ELR (cell line): Measurements from ENCODE around the gene HIVEP3.

Experiments
- DNase-seq: peaks from one replicate; pipeline ENCODE4 v3.0.0-alpha.2; 2015; ENCODE audit warnings: low read depth

The HIVEP3 gene

DNA sequence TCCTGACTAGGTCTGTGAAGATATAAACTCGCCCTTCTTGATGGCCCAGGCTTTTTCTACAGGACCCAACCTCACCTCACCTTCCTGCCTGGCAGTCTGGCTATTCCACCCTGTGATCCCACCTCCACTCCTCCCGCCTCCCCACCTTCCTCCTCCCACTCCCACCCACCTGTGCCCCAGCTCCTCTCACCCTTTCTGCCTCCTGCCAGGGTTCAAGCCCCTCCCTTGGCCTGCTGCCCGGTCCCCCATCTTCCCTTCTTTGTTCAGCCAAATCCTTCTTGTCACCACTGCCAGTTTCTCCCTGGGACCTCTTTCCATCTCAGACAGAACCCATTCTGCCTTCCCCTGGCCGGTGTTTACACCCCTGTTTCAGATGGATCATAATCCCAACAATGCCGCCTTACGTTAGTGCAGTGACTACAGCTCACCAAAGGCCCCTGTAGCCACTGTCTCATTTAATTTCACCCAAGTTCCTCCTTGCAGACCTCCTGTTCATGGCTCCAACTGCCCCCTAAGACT lies 306.7 kb downstream of the HIVEP3 start:
- no peak for DNase-seq

DNA sequence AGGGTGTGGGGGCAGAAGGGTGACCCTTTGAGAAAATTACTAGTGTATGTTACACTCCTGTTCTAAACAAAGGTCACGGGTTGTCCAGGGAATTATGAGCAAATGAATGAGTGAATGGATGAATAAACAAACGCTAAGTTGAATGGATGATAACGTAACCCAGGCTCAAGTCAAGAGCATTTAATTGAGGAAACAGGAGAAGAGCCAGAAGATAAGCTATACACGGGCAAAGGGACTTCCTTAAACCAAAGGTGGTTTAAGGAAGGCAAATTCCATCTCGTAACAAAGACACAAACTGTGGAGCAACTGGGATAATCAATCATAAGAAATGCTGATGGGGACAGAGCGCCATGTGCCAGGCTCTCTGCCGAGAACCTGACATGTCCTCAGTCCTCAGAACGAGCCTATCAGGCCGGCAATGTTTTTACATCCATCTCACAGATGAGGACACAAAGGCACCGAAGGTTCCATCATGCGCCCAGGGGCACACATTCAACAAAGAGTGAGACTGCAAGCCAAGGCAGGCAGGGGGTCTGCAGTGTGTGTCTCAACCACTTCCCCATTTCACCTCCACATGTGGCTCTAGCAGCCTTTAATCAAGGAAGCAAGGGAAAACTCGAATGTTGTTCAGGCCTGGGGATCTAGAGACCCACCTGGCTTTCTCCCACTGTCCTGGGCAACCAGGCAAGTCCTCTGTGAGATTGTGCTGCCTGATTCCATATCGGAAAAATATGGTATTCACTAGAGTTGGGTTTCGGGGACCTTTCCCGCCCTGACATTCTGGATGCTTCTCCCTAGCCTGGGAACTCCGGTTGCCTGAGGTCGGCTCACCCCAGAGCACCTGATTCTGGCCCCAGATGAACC lies 307.4 kb downstream of the HIVEP3 start:
- no peak for DNase-seq

DNA sequence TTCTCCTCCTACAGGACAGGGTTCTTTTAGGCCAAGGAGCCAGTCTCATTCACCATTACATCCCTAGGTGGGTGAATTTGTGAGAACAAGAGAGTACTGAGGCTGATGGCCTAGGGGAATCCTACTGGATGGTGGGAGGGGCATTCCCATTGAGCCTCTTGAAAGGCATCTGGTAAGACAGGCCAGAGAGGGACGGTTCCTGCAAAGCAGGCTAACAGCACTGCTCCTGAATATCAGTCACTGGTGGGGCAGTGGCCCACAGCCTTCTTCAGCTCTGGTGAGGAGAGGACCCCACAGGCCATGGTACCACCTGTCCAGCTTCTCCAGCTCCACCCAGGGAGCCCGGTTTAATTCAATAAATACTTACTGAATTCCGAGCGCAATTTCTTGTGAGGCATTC lies 308.4 kb downstream of the HIVEP3 start:
- no peak for DNase-seq

GRCh38 chr1:41609166-41609883 lies 309.4 kb downstream of the HIVEP3 start:
- DNase-seq: no peak

DNA sequence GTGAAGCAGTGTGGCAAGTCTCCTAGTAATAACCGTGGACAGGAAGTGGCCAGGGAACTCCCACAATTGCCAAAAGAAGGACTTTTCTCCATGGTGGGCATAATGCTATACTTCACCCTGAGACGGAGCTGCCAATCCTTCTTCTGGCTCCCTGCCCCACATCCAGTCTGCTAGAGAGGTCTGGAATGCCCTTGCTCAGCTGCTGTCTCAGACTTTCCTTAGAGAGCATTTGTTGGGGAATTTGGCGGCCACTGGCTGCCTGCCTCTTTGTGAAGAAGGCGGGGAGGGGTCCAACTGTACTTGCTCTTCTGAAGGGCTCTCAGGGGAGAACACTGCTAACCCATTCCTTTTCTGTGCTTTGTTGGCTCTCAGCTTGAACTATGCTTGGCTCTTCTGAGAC lies 310.5 kb downstream of the HIVEP3 start:
- DNase-seq: no peak

DNA sequence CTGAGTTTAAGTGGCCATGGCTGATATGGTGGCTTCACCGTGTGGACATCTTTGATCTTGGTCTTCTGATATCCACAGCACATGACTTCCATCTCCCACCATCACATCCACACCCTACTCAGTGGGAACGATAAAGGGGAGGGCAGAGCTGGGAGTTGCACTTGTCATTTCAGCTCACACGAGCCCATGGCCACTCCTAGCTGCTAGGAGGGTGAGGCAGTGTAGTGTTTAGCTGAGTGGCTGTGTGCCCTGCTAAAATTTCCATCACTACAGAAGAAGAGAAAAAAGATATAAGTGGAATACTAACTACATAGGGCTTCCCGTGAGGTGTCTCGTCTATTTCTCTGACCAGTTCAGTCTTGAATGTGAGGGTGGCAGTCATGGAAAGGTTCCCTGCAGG lies 310.9 kb downstream of the HIVEP3 start:
- no peak for DNase-seq

GRCh38 chr1:41599912-41600311 lies 318.8 kb downstream of the HIVEP3 start:
- DNase-seq: peak; percentile 49

DNA sequence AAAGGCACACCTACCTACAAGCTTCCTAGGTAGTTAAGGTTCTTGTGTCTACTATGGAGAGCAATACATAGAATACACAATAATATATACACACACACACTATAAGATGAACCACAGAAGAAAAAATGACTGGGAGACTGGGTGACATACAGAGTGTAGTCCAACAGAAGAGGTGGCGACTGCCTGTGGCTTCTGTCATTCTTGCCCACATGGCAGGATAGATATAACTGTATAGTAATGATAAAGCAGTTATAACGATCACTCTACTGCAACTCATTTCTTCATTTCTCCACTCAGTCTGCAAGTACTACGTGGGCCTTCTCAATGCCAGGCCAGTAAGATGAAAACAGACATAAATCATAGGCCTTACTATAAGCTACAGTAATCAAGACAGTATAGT lies 320.4 kb downstream of the HIVEP3 start:
- no peak for DNase-seq

DNA sequence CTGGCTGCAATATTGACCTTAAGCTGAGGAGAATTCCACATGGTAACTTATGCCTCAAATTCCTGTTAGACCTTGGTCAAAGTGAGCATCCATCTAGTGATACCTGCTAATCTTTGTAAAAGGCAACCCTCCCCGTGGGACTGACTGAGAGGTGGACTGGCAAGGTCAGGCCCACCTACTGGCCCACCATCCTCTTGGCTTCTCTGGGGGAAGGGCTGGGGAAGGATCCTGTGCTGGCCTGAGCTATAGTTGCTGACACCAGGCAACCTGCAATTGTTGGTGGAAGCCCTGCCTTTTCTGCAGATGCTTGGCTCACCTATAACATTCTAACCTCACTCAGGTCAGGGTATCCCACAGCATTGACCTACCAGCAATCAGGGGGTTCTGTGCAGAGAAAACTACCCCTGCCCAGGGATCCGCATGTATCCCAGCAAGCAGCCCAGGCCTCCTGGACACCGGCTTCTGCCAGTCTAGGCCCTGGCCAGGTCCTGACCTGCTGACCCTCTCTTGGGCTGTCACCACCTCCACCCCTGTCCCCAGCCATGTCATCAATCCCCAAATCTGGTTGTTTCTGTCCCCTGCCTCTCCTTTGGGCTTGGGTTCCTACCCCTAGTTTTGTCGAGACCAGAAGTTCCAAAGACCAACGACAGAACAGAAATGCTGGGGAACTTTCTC lies 326.1 kb downstream of the HIVEP3 start:
- DNase-seq: no peak

GRCh38 chr1:41591891-41592290 lies 326.8 kb downstream of the HIVEP3 start:
- DNase-seq: no peak

- no peak for DNase-seq
These were observed 328.4 kb downstream of the HIVEP3 start for GRCh38 chr1:41590331-41590730.

GRCh38 chr1:41589395-41589794 lies 329.3 kb downstream of the HIVEP3 start:
- DNase-seq: no peak

GRCh38 chr1:41588334-41588875 lies 330.3 kb downstream of the HIVEP3 start:
- no peak for DNase-seq

DNA sequence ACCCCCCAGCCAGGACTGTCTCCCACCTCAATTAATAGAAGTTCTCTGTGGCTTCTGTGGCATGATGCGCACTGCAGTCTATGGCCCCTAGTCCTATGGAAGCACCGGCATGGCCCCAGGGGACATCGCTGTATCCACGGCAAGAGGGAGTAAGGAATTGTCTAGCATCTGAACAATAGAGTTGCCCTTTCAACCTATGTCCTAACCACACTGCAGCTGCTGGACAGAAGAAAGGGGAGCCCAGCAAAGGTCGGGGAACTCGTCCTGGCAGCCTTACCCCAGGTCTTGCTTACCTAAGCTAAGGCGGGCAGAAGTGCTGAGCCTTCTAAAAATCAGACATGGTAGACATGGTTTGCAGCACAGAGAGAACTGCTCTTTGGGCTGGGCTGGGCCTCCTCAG lies 330.9 kb downstream of the HIVEP3 start:
- DNase-seq: no peak

DNA sequence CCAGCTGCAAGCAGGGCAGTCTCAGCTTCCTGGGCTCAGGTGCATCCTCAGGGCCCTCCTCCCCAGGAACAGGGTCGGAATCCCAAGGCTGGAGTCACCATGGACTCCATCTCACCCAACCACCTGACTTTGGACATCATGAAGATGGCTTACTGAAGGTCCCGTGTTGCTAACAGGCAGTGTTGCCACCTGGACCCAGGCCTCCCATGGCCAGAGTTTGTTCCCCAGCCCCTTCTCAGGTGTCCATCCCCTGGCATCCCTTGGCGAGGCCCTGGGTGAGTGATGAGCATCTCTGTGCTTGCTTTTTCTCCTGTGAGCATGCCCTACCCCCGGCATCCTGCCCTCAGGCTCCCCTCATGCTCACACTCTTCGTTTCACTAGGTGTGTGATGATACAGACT lies 332.5 kb downstream of the HIVEP3 start:
- DNase-seq: no peak

DNA sequence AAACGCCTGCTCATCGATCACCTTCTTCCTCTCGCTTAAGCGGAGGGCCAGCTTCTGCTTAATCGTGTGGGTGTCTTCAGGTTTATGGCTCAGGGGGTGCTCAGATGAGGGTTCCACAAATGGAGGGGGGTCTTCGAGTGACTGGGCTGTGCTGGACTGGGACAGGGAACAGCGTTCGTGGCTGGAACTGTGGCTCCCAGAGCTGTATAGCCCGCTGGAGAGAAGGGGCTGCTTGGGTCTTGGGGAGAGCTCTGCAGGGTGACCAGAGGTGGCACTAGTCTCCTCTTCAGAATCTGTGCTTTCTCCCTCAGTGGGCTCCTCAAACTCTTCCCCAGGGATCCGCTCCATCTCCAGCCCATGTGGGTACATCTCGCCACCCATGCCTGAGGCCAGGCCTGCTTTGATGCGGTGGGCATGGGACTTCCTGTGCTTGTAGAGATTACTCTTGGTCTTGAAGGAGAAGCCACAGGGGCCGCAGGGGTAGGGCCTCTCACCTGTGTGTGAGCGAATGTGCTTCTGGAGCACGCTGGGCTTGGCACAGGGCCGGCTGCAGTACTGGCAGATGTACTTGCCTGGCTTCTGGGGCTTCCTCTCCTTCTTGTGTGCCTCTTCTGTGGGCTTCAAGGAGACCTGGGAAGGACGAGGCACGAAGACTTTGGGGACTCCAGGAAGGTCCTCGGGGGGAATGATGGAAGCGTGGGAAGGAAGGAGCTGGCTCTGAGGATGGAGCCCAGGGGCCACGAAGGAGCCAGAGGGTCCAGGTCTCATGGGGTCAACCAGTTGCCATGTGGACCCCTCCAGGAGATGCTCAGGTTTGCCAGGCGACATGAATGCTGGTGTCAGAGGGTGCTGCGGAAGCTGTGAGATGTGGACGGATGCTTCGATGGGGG lies 334.8 kb downstream of the HIVEP3 start:
- DNase-seq: no peak

- DNase-seq: no peak
These were observed 335.7 kb downstream of the HIVEP3 start for GRCh38 chr1:41582851-41583657.

GRCh38 chr1:41582351-41582750 lies 336.4 kb downstream of the HIVEP3 start:
- no peak for DNase-seq

- no peak for DNase-seq
These were observed 336.8 kb downstream of the HIVEP3 start for GRCh38 chr1:41582004-41582325.

GRCh38 chr1:41581216-41582003 lies 337.3 kb downstream of the HIVEP3 start:
- no peak for DNase-seq
